Left lung (tissue), 10 donors: Measurements from ENCODE around the gene PTPN2. TPM values are rescaled to one million over a fixed set of nuclear protein-coding genes. Genes with fewer than 3 reads are reported as not detected.
"Not testable (repeated sequence)": the region's sequence is repeated elsewhere in the genome, so short reads cannot be mapped to it uniquely, and the experiment has no call there.

ENCODE experiments used
- ATAC-seq: fragments of 200-7000 bp; cut with Tn5 transposase; one replicate; pipeline ENCODE4 v1.9.1; 2020; ENCODE audit warnings: moderate library complexity
- DNase-seq, 4 donors: peaks; one replicate each; pipeline ENCODE4 v3.0.0-alpha.2; 2013 to 2020
- H3K27ac ChIP-seq, 2 donors: fragments of 200-600 bp; sonication (generic) in 1 of 2; one replicate each; pipeline versions ENCODE4 v1.5.0 to v1.8.0; 2020 to 2021
- H3K27me3 ChIP-seq, 2 donors: fragments of 200-600 bp; sonication (generic) in 1 of 2; one replicate each; pipeline versions ENCODE4 v1.5.0 to v1.8.0; 2020 to 2021
- H3K36me3 ChIP-seq, 2 donors: fragments of 200-600 bp; sonication (generic) in 1 of 2; one replicate each; pipeline versions ENCODE4 v1.5.0 to v1.8.0; 2020 to 2021
- H3K4me1 ChIP-seq, 2 donors: fragments of 200-600 bp; one replicate each; pipeline ENCODE4 v1.8.0; 2021
- H3K4me3 ChIP-seq, 2 donors: fragments of 200-600 bp; sonication (generic) in 1 of 2; one replicate each; pipeline versions ENCODE4 v1.5.0 to v1.8.0; 2020 to 2021; ENCODE audit warnings: mild to moderate bottlenecking in 1 of 2
- H3K9me3 ChIP-seq, 2 donors: fragments of 200-600 bp; sonication (generic) in 1 of 2; one replicate each; pipeline versions ENCODE4 v1.5.0 to v1.8.0; 2020 to 2021
- CTCF ChIP-seq, 2 donors: fragments of 200-600 bp; sonication (generic) in 1 of 2; IDR thresholded peaks; one replicate each; pipeline versions ENCODE4 v1.5.0 to v1.8.0; 2021; ENCODE audit warnings: antibody characterized with exemption in 2 of 2
- intact Hi-C, 2 donors: fragments of 100-400 bp; cut with DNase I; formaldehyde crosslinking; loops; one replicate each; pipeline versions ENCODE4 v1.11.2 to v1.14.2; 2022
- polyA plus RNA-seq, 6 donors: library from polyadenylated mRNA; unstranded; fragments of 120-200 nt; gene quantifications; one replicate each; pipeline ENCODE4 v1.2.1, GENCODE V29; 2013; ENCODE audit not compliant: insufficient read length in 6 of 6
- total RNA-seq, 2 donors: library from RNA; stranded (reverse); fragmentation: NEBNext Ultra II Directional; extraction: Animal tissue kit (Norgen Biotek cat#: 25700); gene quantifications; one replicate each; pipeline ENCODE4 v1.2.1, GENCODE V29; 2021
- donor health status: DM: no; HTN: yes; CAD: no.
- donor health status: DM: no; HTN: no; CAD: no.

The PTPN2 gene
- total and polyA plus RNA-seq, 8 donors, result 35.6 to 75.8 (median 66.7) TPM

DNA sequence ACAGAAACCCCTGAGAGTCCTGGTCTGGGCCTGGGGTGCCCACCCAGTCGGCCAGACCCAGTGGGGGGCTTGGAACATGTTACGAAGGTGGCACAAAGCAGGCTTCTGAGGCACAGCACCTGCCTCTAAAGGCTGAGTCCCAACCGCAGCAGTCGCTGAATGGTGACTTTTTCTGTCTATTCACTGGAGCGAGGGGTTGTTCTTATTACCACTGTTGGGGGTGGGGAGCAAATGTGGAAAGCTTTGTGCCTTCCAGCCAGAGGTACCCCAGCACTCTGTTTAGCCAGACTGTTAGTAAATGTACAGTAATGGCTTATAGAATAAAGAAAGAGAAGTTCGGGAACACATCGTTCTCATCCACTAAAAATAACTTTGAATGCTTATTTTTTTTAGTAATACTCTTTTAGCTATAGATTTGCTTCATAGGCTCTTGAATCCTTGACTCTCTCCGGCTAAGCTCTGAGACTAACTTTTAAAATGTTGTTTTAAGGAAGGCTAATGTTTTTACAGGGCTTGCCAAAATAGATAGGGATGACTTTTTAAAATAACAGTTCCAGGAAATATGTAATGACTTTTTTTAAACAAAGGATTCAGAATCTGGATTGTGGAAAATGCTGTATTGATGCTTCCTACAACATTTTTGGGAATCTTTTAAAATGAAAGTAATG, 23.4 kb upstream of the PTPN2 start:
- H3K27ac ChIP-seq, result peak overlapping the region in 1 of 2 donors; percentile 8
- H3K4me3 ChIP-seq, result no peak overlapping the region
- no peaks in the 10 kb centered on the region for H3K36me3 ChIP-seq
- no peaks in the 10 kb centered on the region for H3K9me3 ChIP-seq
- intact Hi-C loops, result no loop called here
- ATAC-seq (no peak), DNase-seq (no peak)
- TF ChIP-seq CTCF (IDR thresholded peaks at IDR 0.05), result no peak
- H3K27me3 ChIP-seq, result peaks cover 0 to 29% of the 10 kb centered on the region in 2 donors
- peaks cover 0 to 23% of the 10 kb centered on the region in 2 donors for H3K4me1 ChIP-seq

GRCh38 chr18:12906773-12907172, 22.7 kb upstream of the PTPN2 start:
- peaks cover 0 to 23% of the 10 kb centered on the region in 2 donors for H3K27me3 ChIP-seq
- H3K4me3 ChIP-seq, result no peak overlapping the region
- no peaks in the 10 kb centered on the region for H3K36me3 ChIP-seq
- peaks cover 0 to 22% of the 10 kb centered on the region in 2 donors for H3K4me1 ChIP-seq
- intact Hi-C loops, result no loop called here
- H3K27ac ChIP-seq, result no peak overlapping the region
- TF ChIP-seq CTCF (IDR thresholded peaks at IDR 0.05), result no peak
- no peaks in the 10 kb centered on the region for H3K9me3 ChIP-seq
- DNase-seq (no peak), ATAC-seq (no peak)

GRCh38 chr18:12906119-12906518, 22.1 kb upstream of the PTPN2 start:
- Histone ChIP-seq H3K36me3 (no peaks in the 10 kb centered on the region), H3K9me3 (no peaks in the 10 kb centered on the region), H3K4me3 (no peak overlapping the region), H3K27ac (no peak overlapping the region), H3K4me1 (peaks cover 0 to 16% of the 10 kb centered on the region in 2 donors), H3K27me3 (peaks cover 0 to 16% of the 10 kb centered on the region in 2 donors)
- intact Hi-C loops, result no loop called here
- ATAC-seq, result no peak
- TF ChIP-seq CTCF (IDR thresholded peaks at IDR 0.05), result no peak
- DNase-seq, result no peak

- no peaks in the 10 kb centered on the region for H3K27me3 ChIP-seq
- intact Hi-C loops, result no loop called here
- peak overlapping the region in 1 of 2 donors; percentile 70 for H3K27ac ChIP-seq
- no peaks in the 10 kb centered on the region for H3K36me3 ChIP-seq
- no peak overlapping the region for H3K4me3 ChIP-seq
- ATAC-seq (peak; percentile 24), DNase-seq (peak in 2 of 4 donors; percentile 46 to 59)
- no peaks in the 10 kb centered on the region for H3K9me3 ChIP-seq
- H3K4me1 ChIP-seq, result peaks cover 0 to 11% of the 10 kb centered on the region in 2 donors
- no peak for TF ChIP-seq CTCF (IDR thresholded peaks at IDR 0.05)
Measured at GRCh38 chr18:12904012-12904516, 20.0 kb upstream of the PTPN2 start.

GRCh38 chr18:12901208-12901607, 17.2 kb upstream of the PTPN2 start:
- H3K27ac ChIP-seq, H3K27me3 ChIP-seq, DNase-seq, H3K9me3 ChIP-seq, H3K36me3 ChIP-seq, intact Hi-C loops, H3K4me3 ChIP-seq, ATAC-seq: not testable (repeated sequence)
- peaks cover 0 to 16% of the 10 kb centered on the region in 2 donors for H3K4me1 ChIP-seq

DNA sequence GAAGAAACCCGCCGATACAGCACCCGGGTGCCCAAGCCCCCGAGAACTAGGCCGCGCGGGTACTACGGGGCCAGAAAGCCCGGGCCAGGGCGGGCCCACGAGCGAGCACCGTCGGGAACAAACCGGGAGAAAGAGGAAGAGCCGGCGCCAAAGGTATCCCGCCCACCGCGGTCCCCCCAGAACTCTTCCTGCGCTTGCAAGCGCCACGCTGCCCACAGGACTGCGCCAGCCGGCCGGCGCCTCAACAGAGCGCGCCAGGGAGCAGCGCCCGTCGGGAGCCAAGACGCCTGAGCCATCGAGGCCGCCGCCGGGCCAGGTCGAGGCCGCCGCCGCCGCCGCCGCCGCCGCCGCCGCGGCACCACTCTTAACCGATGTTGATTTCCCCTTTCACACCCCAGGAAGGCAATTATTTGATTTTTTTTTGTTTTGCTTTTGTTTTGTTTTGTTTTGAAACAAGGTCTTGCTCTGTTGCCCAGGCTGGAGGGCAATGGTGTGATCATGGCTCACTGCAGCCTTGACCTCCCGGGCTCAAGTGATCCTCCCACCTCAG, 12.8 kb upstream of the PTPN2 start:
- not testable (repeated sequence) for H3K36me3 ChIP-seq, H3K4me1 ChIP-seq, ATAC-seq, H3K27ac ChIP-seq, H3K9me3 ChIP-seq
- H3K27me3 ChIP-seq, result peaks cover 0 to 13% of the 10 kb centered on the region in 2 donors
- intact Hi-C loops, result loop anchor here in 1 of 2 donors (10.0 kb wide), 1 partner anchor 152 kb away; no protein-coding TSS in a partner anchor
- DNase-seq, result peak in 1 of 4 donors; percentile 79
- H3K4me3 ChIP-seq, result peak overlapping the region in 1 of 2 donors; percentile 24
